Neuronal stem cell (in vitro differentiated cells): ENCODE data around the gene RALGAPB.
A peak's percentile ranks its signal among the peaks of the same experiment; 100 is the strongest.

Experiments
- DNase-seq: peaks from one replicate; pipeline ENCODE4 v3.0.0-alpha.2; 2013; ENCODE audit warnings: low spot score
- H2AFZ ChIP-seq: one replicate; pipeline ENCODE4 v1.6.1; 2013; ENCODE audit warnings: mild to moderate bottlenecking, low read length, inconsistent platforms
- H2AK5ac ChIP-seq: 2 replicates; pipeline ENCODE4 v1.6.1; 2013; ENCODE audit warnings: low read depth, mild to moderate bottlenecking, inconsistent platforms, low read length, moderate library complexity, mixed read lengths
- H2BK120ac ChIP-seq: 2 replicates; pipeline ENCODE4 v1.6.1; 2013; ENCODE audit warnings: low read depth, mild to moderate bottlenecking, inconsistent platforms, low read length, moderate library complexity, mixed read lengths
- H2BK12ac ChIP-seq: one replicate; pipeline ENCODE4 v1.6.1; 2013; ENCODE audit warnings: low read length, inconsistent platforms
- H2BK15ac ChIP-seq: 2 replicates; pipeline ENCODE4 v1.6.1; 2013; ENCODE audit warnings: mild to moderate bottlenecking, low read length, inconsistent platforms, mixed read lengths
- H2BK5ac ChIP-seq: one replicate; pipeline ENCODE4 v1.6.1; 2013; ENCODE audit warnings: inconsistent platforms, mild to moderate bottlenecking, low read length, moderate library complexity
- H3K14ac ChIP-seq: one replicate; pipeline ENCODE4 v1.6.1; 2013; ENCODE audit warnings: low read length, inconsistent platforms
- H3K18ac ChIP-seq: 2 replicates; pipeline ENCODE4 v1.6.1; 2013; ENCODE audit warnings: low read length, inconsistent platforms
- H3K23ac ChIP-seq: 2 replicates; pipeline ENCODE4 v1.6.1; 2013; ENCODE audit warnings: low read depth, mild to moderate bottlenecking, mixed read lengths, low read length, inconsistent platforms; ENCODE audit not compliant: poor library complexity
- H3K27ac ChIP-seq: replicated peaks from 3 replicates; pipeline ENCODE4 v1.5.1; 2013; ENCODE audit warnings: low read length, inconsistent platforms
- H3K27me3 ChIP-seq, 3 experiments: 2 replicates each; pipeline ENCODE4 v1.6.1; 2013; ENCODE audit warnings: low read length in 3 of 3, mild to moderate bottlenecking in 2 of 3, inconsistent platforms in 1 of 3, low read depth in 1 of 3, mixed read lengths in 1 of 3, moderate library complexity in 1 of 3; ENCODE audit not compliant: control insufficient read depth in 3 of 3, insufficient read depth in 3 of 3
- H3K36me3 ChIP-seq, 2 donors: replicated peaks in 1 of 2; 2 replicates each; pipeline ENCODE4 v1.6.1; 2013; ENCODE audit warnings: low read length in 2 of 2; ENCODE audit not compliant: control insufficient read depth in 2 of 2, insufficient read depth in 2 of 2
- H3K4ac ChIP-seq: 2 replicates; pipeline ENCODE4 v1.6.1; 2013; ENCODE audit warnings: inconsistent platforms, mild to moderate bottlenecking, low read length, moderate library complexity
- H3K4me1 ChIP-seq, 2 donors: 1 replicate in 1 of 2; 2 replicates in 1 of 2; pipeline ENCODE4 v1.6.1; 2013; ENCODE audit warnings: low read length in 2 of 2, low read depth in 1 of 2; ENCODE audit not compliant: control insufficient read depth in 2 of 2, insufficient read depth in 1 of 2
- H3K4me2 ChIP-seq: one replicate; pipeline ENCODE4 v1.6.1; 2013; ENCODE audit warnings: mild to moderate bottlenecking, low read length, inconsistent platforms; ENCODE audit not compliant: insufficient read depth, poor library complexity, severe bottlenecking
- H3K4me3 ChIP-seq, 2 donors: 2 replicates each; pipeline ENCODE4 v1.5.1; 2013; ENCODE audit warnings: low read length in 2 of 2, mild to moderate bottlenecking in 2 of 2, inconsistent platforms in 1 of 2, moderate library complexity in 1 of 2
- H3K79me1 ChIP-seq: one replicate; pipeline ENCODE4 v1.6.1; 2013; ENCODE audit warnings: low read depth, mild to moderate bottlenecking, inconsistent platforms, low read length, moderate library complexity
- H3K9ac ChIP-seq: one replicate; pipeline ENCODE4 v1.6.1; 2013; ENCODE audit warnings: mild to moderate bottlenecking, low read depth, low read length, inconsistent platforms; ENCODE audit not compliant: poor library complexity
- H3K9me3 ChIP-seq, 2 donors: replicated peaks in 1 of 2; 2 replicates each; pipeline versions ENCODE3 to v1.6.1; 2013; ENCODE audit warnings: low read length in 2 of 2, mild to moderate bottlenecking in 2 of 2, inconsistent platforms in 1 of 2, low read depth in 1 of 2, mixed read lengths in 1 of 2, moderate library complexity in 1 of 2; ENCODE audit not compliant: control insufficient read depth in 2 of 2, insufficient read depth in 1 of 2
- H4K8ac ChIP-seq: one replicate; pipeline ENCODE4 v1.6.1; 2013; ENCODE audit warnings: low read depth, mild to moderate bottlenecking, inconsistent platforms, low read length, moderate library complexity
- H4K91ac ChIP-seq: one replicate; pipeline ENCODE4 v1.6.1; 2013; ENCODE audit warnings: low read length, low read depth, mild to moderate bottlenecking, inconsistent platforms; ENCODE audit not compliant: poor library complexity
- WGBS, 2 donors: extraction: QIAGEN DNeasy Blood & Tissue Kit; methylation state at CpG; one replicate each; pipeline ENCODE4 v1.1.7; 2013; ENCODE audit warnings: missing lambda C conversion rate in 2 of 2, mixed read lengths in 1 of 2; ENCODE audit not compliant: insufficient read length in 2 of 2, insufficient replicate concordance in 1 of 2; ENCODE audit errors: extremely low coverage in 2 of 2; 5-methylcytosine and 5-hydroxymethylcytosine counted together

Gene RALGAPB

DNA sequence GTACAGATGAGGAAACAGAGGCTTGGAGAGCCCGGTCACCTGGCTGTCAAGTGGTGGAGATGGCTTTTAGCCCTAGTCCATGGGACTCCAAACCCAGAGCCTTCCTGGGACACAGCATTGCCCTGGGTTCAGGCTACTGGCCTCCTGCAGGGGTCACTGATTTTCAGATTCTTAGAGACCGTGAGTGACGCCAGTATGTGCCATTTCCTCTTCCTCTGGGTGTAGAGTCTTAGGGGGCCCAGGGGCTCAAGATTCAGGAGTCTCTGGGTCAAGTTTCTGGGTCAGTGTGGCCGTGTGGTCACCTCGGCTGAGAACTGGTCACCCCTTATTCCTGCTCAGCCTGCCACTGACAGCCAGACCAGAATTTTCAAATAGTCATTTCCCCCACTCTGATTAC is 129.5 kb downstream of the RALGAPB start:
- Histone ChIP-seq H3K9me3 (no peaks in the 10 kb centered on the region), H3K4me1 (peaks cover 0 to 14% of the 10 kb centered on the region in 2 donors), H2BK15ac (no peak overlapping the region), H2AFZ (no peak overlapping the region), H3K14ac (no peak overlapping the region), H3K27ac (no peak overlapping the region), H3K23ac (no peak overlapping the region), H4K8ac (no peak overlapping the region), H2BK5ac (no peak overlapping the region), H3K4me2 (no peak overlapping the region), H3K27me3 (peaks cover 0 to 62% (median 20%) of the 10 kb centered on the region in 3 experiments), H3K4ac (no peak overlapping the region), H3K4me3 (no peak overlapping the region), H2BK120ac (no peak overlapping the region), H2BK12ac (no peak overlapping the region), H3K36me3 (no peaks in the 10 kb centered on the region), H2AK5ac (no peak overlapping the region), H4K91ac (no peak overlapping the region), H3K18ac (no peak overlapping the region), H3K9ac (no peak overlapping the region), H3K79me1 (no peaks in the 10 kb centered on the region)
- DNase-seq, result no peak
- no CpG with 5 or more reads among the region's 5 CpGs for WGBS, 2 donors

DNA sequence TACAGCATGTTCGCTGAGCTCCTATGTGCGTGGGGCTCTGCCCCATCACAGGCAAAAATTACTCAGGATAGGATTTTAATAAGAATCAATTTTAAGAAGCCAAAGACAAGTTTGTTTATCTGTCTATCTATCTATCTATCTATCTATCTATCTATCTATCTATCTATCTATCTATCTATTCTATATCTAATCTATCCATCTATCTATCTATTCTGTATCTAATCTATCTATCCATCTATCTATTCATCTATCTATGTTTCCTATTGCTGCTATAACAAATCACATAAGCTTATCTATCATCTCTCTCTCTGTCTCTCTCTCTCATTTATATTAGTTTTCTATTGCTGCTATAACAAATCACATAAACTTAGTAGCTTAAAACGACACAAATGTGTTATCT is 130.6 kb downstream of the RALGAPB start:
- H3K4me1 ChIP-seq, result peaks cover 0 to 14% of the 10 kb centered on the region in 2 donors
- WGBS, 2 donors, result no CpG with 5 or more reads among the region's 3 CpGs
- no peak overlapping the region for H3K4me2 ChIP-seq
- H3K27me3 ChIP-seq, result peaks cover 0 to 68% (median 20%) of the 10 kb centered on the region in 3 experiments
- H2BK12ac ChIP-seq, result peak overlapping the region; percentile 25
- no peak overlapping the region for H3K18ac ChIP-seq
- H3K9ac ChIP-seq, result no peak overlapping the region
- H3K4ac ChIP-seq, result no peak overlapping the region
- H3K14ac ChIP-seq, result no peak overlapping the region
- H4K8ac ChIP-seq, result no peak overlapping the region
- H3K23ac ChIP-seq, result no peak overlapping the region
- no peaks in the 10 kb centered on the region for H3K36me3 ChIP-seq
- no peak overlapping the region for H3K27ac ChIP-seq
- H3K4me3 ChIP-seq, result no peak overlapping the region
- H2AFZ ChIP-seq, result no peak overlapping the region
- H2BK15ac ChIP-seq, result no peak overlapping the region
- no peak overlapping the region for H4K91ac ChIP-seq
- H3K9me3 ChIP-seq, result no peaks in the 10 kb centered on the region
- DNase-seq, result no peak
- H2BK5ac ChIP-seq, result no peak overlapping the region
- no peak overlapping the region for H2AK5ac ChIP-seq
- no peak overlapping the region for H2BK120ac ChIP-seq
- no peaks in the 10 kb centered on the region for H3K79me1 ChIP-seq

DNA sequence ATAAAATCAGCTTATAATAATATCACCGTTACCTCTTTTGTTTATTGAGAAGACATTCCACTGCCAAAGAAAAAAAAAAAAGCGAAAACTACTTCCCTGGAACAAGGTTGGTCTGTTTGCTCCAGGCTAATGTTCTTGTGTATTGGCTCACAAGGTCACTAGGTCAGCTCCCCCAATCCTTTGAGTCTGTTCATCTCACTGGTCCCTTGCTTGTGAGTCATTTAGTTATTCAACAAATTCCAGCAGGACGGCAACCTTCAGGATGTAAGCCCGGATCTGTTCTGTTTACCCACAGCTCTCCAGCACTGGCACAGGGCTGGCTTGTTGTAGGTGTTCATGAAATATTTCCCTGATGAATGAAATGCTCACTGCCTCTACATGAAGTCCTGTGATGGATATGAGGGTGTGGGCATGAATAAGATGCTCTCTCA is 132.2 kb downstream of the RALGAPB start:
- no peak overlapping the region for H3K18ac ChIP-seq

DNA sequence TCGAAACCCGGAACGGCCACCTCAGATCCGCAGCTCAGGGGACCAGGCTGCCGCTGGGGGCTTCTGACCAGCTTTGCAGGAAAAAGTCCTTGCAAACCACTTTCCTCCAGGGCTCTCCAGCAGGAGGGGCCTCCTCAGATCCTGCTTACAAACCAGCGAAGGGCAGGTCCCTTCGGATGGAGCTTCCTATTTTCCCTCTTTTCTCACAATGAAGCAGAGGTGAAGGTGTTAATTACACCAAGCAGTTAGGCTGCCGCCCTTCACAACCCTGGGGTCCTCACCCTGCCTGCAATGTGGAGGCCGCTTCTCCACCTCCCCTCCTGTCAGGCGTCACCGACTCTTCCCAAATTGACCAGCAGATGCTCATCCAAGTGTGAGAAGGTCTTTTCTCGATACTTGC is 134.7 kb downstream of the RALGAPB start:
- Histone ChIP-seq H2BK120ac (no peak overlapping the region), H4K8ac (no peak overlapping the region), H3K4me2 (no peak overlapping the region), H2BK12ac (no peak overlapping the region), H3K4ac (no peak overlapping the region), H3K14ac (no peak overlapping the region), H3K9me3 (no peaks in the 10 kb centered on the region), H4K91ac (no peak overlapping the region), H2AFZ (no peak overlapping the region), H3K4me3 (no peak overlapping the region), H3K27me3 (peaks cover 0 to 37% (median 4%) of the 10 kb centered on the region in 3 experiments), H2BK5ac (no peak overlapping the region), H3K18ac (no peak overlapping the region), H3K9ac (no peak overlapping the region), H3K4me1 (peaks cover 0 to 7% of the 10 kb centered on the region in 2 donors), H2AK5ac (no peak overlapping the region), H3K23ac (no peak overlapping the region), H3K27ac (no peak overlapping the region), H3K79me1 (no peaks in the 10 kb centered on the region), H2BK15ac (no peak overlapping the region), H3K36me3 (no peaks in the 10 kb centered on the region)
- WGBS, 2 donors, result no CpG with 5 or more reads among the region's 12 CpGs
- no peak for DNase-seq

More for the DNA sequence above, 132.2 kb downstream of the RALGAPB start:
- Histone ChIP-seq H3K9me3 (no peaks in the 10 kb centered on the region), H4K8ac (no peak overlapping the region), H3K9ac (no peak overlapping the region), H2BK12ac (no peak overlapping the region), H2BK120ac (no peak overlapping the region), H3K27ac (no peak overlapping the region), H2AFZ (no peak overlapping the region), H2BK15ac (no peak overlapping the region), H3K4ac (no peak overlapping the region), H3K79me1 (no peaks in the 10 kb centered on the region), H3K36me3 (no peaks in the 10 kb centered on the region), H3K4me3 (no peak overlapping the region), H3K23ac (no peak overlapping the region), H3K4me1 (peaks cover 0 to 18% of the 10 kb centered on the region in 2 donors), H2AK5ac (no peak overlapping the region), H3K14ac (no peak overlapping the region), H3K4me2 (no peak overlapping the region), H2BK5ac (no peak overlapping the region), H4K91ac (no peak overlapping the region), H3K27me3 (peaks cover 0 to 61% (median 20%) of the 10 kb centered on the region in 3 experiments)
- peak; percentile 21 for DNase-seq
- WGBS, 2 donors, result no CpG with 5 or more reads among the region's 4 CpGs
